Adipose tissue (tissue), 3 donors: Measurements from ENCODE around the gene VAV2. TPM values are rescaled to one million over a fixed set of nuclear protein-coding genes. Genes with fewer than 3 reads are reported as not detected.

Experiments used
- H3K27ac ChIP-seq: one replicate; pipeline ENCODE4 v1.5.1; 2013; ENCODE audit warnings: low read depth, low read length
- WGBS, 3 donors: extraction: QIAGEN DNeasy Blood & Tissue Kit; methylation state at CpG; one replicate each; pipeline ENCODE4 v1.1.7; 2013; 5-methylcytosine and 5-hydroxymethylcytosine counted together
- polyA plus RNA-seq, 3 donors: library from polyadenylated mRNA; stranded (reverse); fragments of 200-250 nt; gene quantifications; one replicate each; pipeline ENCODE4 v1.2.3, GENCODE V29; 2013
- donor health status: healthy with polysubstance abuse.
- donor health status: Bipolar disorder and iron deficiency.
- donor health status: healthy.

Gene VAV2
- polyA plus RNA-seq, 3 donors: 6.0 to 15.2 (median 6.9) TPM

GRCh38 chr9:133830310-133830709 lies 161.8 kb downstream of the VAV2 start:
- H3K27ac ChIP-seq: no peak overlapping the region
- 82 to 87% (median 86%) methylated on average over 6 of the region's 6 CpGs for WGBS, 3 donors

- H3K27ac ChIP-seq: no peak overlapping the region
- WGBS, 3 donors: 92 to 94% (median 93%) methylated on average over 16 to 18 of the region's 25 CpGs
These were observed 163.7 kb downstream of the VAV2 start for GRCh38 chr9:133828338-133828997.

GRCh38 chr9:133826289-133827085 lies 165.6 kb downstream of the VAV2 start:
- H3K27ac ChIP-seq: no peak overlapping the region
- 78 to 89% (median 82%) methylated on average over 22 of the region's 22 CpGs for WGBS, 3 donors

- 71 to 74% (median 73%) methylated on average over 17 of the region's 17 CpGs for WGBS, 3 donors
- H3K27ac ChIP-seq: no peak overlapping the region
These were observed 166.4 kb downstream of the VAV2 start for GRCh38 chr9:133825555-133826218.

GRCh38 chr9:133824802-133825186 lies 167.3 kb downstream of the VAV2 start:
- no peak overlapping the region for H3K27ac ChIP-seq
- WGBS, 3 donors: 70 to 90% (median 82%) methylated on average over 14 to 15 of the region's 15 CpGs

GRCh38 chr9:133824106-133824801 lies 167.9 kb downstream of the VAV2 start:
- H3K27ac ChIP-seq: no peak overlapping the region
- 79 to 88% (median 86%) methylated on average over 14 of the region's 14 CpGs for WGBS, 3 donors

GRCh38 chr9:133823189-133824105 lies 168.7 kb downstream of the VAV2 start:
- no peak overlapping the region for H3K27ac ChIP-seq
- 82 to 84% (median 83%) methylated on average over 29 of the region's 29 CpGs for WGBS, 3 donors

- H3K27ac ChIP-seq: no peak overlapping the region
- WGBS, 3 donors: 92 to 95% (median 94%) methylated on average over 16 of the region's 16 CpGs
These were observed 169.6 kb downstream of the VAV2 start for GRCh38 chr9:133822430-133823065.

- H3K27ac ChIP-seq: no peak overlapping the region
- WGBS, 3 donors: 85 to 89% (median 86%) methylated on average over 26 of the region's 26 CpGs
These were observed 170.3 kb downstream of the VAV2 start for GRCh38 chr9:133821601-133822429.

- no peak overlapping the region for H3K27ac ChIP-seq
- 76 to 95% (median 89%) methylated on average over 5 of the region's 5 CpGs for WGBS, 3 donors
These were observed 172.2 kb downstream of the VAV2 start for GRCh38 chr9:133819923-133820322.

GRCh38 chr9:133818444-133818843 lies 173.7 kb downstream of the VAV2 start:
- 45 to 90% (median 69%) methylated on average over 3 of the region's 3 CpGs for WGBS, 3 donors
- H3K27ac ChIP-seq: no peak overlapping the region

- H3K27ac ChIP-seq: no peak overlapping the region
- 52 to 98% (median 77%) methylated on average over 9 of the region's 9 CpGs for WGBS, 3 donors
These were observed 176.3 kb downstream of the VAV2 start for GRCh38 chr9:133815781-133816180.

GRCh38 chr9:133814586-133815208 lies 177.4 kb downstream of the VAV2 start:
- H3K27ac ChIP-seq: no peak overlapping the region
- 77 to 82% (median 80%) methylated on average over 25 of the region's 25 CpGs for WGBS, 3 donors

- H3K27ac ChIP-seq: no peak overlapping the region
- 81 to 87% (median 85%) methylated on average over 29 of the region's 29 CpGs for WGBS, 3 donors
These were observed 178.2 kb downstream of the VAV2 start for GRCh38 chr9:133813749-133814585.
